K562 (cell line): ENCODE measurements around the gene TBX3. TPM values are rescaled to one million over a fixed set of nuclear protein-coding genes. Genes with fewer than 3 reads are reported as not detected.

Source experiments
- ARHGAP35 ChIP-seq: fragments of 450-650 bp; IDR thresholded peaks from 2 replicates; pipeline ENCODE4 v1.6.1; 2018; ENCODE audit not compliant: partially characterized antibody
- CTBP1 ChIP-seq: fragments of 450-650 bp; IDR thresholded peaks from 2 replicates; pipeline ENCODE4 v1.6.1; 2016; ENCODE audit warnings: borderline replicate concordance
- FOXA3 ChIP-seq, 2 experiments: fragments of 450-650 bp in 1 of 2; sonication (generic) in 1 of 2; formaldehyde crosslinking; IDR thresholded peaks in 1 of 2; conservative IDR thresholded peaks in 1 of 2; 2 replicates each; pipeline versions ENCODE4 v1.4.0 to v1.8.0; 2020 to 2022; ENCODE audit warnings: mild to moderate bottlenecking in 2 of 2, missing genetic modification reagents in 1 of 2
- FOXK2 ChIP-seq, 2 experiments: fragments of 450-650 bp; IDR thresholded peaks in 1 of 2; conservative IDR thresholded peaks in 1 of 2; 2 replicates each; pipeline ENCODE4 v1.6.1; 2016; ENCODE audit warnings: low read depth in 2 of 2, mild to moderate bottlenecking in 1 of 2
- HDGF ChIP-seq: fragments of 450-650 bp; IDR thresholded peaks from 2 replicates; pipeline ENCODE4 v1.6.1; 2016
- JUND ChIP-seq, 2 experiments: IDR thresholded peaks; 2 replicates in 1 of 2; 3 replicates in 1 of 2; pipeline ENCODE4 v1.6.1; 2011; ENCODE audit warnings: borderline replicate concordance in 2 of 2, low read depth in 2 of 2, low read length in 2 of 2, improper control_type of control experiment in 1 of 2, missing biosample characterization in 1 of 2, missing genetic modification characterization in 1 of 2, missing genetic modification reagents in 1 of 2
- POLR2A ChIP-seq: fragments of 450-650 bp; conservative IDR thresholded peaks from 2 replicates; pipeline ENCODE4 v1.6.1; 2016
- RAD21 ChIP-seq, 2 experiments: fragments of 250-450 bp in 1 of 2; fragments of 450-650 bp in 1 of 2; sonication (Bioruptor Pico) in 1 of 2; formaldehyde crosslinking in 1 of 2; IDR thresholded peaks in 1 of 2; conservative IDR thresholded peaks in 1 of 2; 2 replicates each; pipeline versions ENCODE4 v1.4.0 to v1.8.0; 2020 to 2022; ENCODE audit warnings: mild to moderate bottlenecking in 2 of 2, moderate library complexity in 1 of 2
- RBM22 ChIP-seq: fragments of 200-400 bp; formaldehyde crosslinking; IDR thresholded peaks from 2 replicates; pipeline ENCODE4 v1.6.1; 2018; ENCODE audit warnings: low read length, low read depth; ENCODE audit not compliant: poor library complexity, severe bottlenecking
- SIRT6 ChIP-seq: IDR thresholded peaks from one replicate; pipeline ENCODE4 v1.6.1; 2012; ENCODE audit warnings: low read depth, mild to moderate bottlenecking, control low read depth, inconsistent platforms, low read length, moderate library complexity
- TAF1 ChIP-seq: IDR thresholded peaks from 2 replicates; pipeline ENCODE4 v1.6.1; 2011; ENCODE audit warnings: mild to moderate bottlenecking, low read length, moderate library complexity; ENCODE audit not compliant: insufficient read depth, control insufficient read depth, severe bottlenecking; ENCODE audit errors: extremely low read depth
- polyA plus RNA-seq, 8 experiments: library from polyadenylated mRNA; depleted of rRNA in 4 of 8; stranded (reverse) in 5 of 8; unstranded in 3 of 8; fragments of >200 nt; fragmentation: Nextera tagmentation in 2 of 8; fragmentation: Illumina TruSeq in 1 of 8; extraction: Ambion mirVana in 2 of 8; extraction: Trizol in 1 of 8; gene quantifications; 2 replicates each; pipeline versions ENCODE4 v1.2.1 to v1.2.3, GENCODE V29; 2011 to 2014; ENCODE audit warnings: inconsistent platforms in 1 of 8, missing spikeins in 1 of 8
- total RNA-seq, 7 experiments: library from RNA; depleted of rRNA in 6 of 7; stranded (reverse); fragments of >200 nt in 6 of 7; fragmentation: Illumina TruSeq in 2 of 7; extraction: Trizol in 2 of 7; gene quantifications; 2 replicates each; pipeline versions ENCODE4 v1.2.1 to v1.2.3, GENCODE V29; 2011 to 2021; ENCODE audit warnings: low replicate concordance in 1 of 7
- TF ChIP-seq, protein P1 (sequence below): fragments of 450-650 bp; IDR thresholded peaks from 2 replicates; pipeline ENCODE4 v1.6.1; 2016; ENCODE audit warnings: mild to moderate bottlenecking, moderate library complexity
- TF ChIP-seq, protein P2 (sequence below): fragments of 450-650 bp; IDR thresholded peaks from 2 replicates; pipeline ENCODE4 v1.7.0; 2016; ENCODE audit warnings: borderline replicate concordance

Gene TBX3
- total and polyA plus RNA-seq, 9 of the 15 experiments (the other 6 are each of a cell fraction or from before 2014, with no cell fraction given): 0.03 to 0.60 (median 0.19) TPM

DNA sequence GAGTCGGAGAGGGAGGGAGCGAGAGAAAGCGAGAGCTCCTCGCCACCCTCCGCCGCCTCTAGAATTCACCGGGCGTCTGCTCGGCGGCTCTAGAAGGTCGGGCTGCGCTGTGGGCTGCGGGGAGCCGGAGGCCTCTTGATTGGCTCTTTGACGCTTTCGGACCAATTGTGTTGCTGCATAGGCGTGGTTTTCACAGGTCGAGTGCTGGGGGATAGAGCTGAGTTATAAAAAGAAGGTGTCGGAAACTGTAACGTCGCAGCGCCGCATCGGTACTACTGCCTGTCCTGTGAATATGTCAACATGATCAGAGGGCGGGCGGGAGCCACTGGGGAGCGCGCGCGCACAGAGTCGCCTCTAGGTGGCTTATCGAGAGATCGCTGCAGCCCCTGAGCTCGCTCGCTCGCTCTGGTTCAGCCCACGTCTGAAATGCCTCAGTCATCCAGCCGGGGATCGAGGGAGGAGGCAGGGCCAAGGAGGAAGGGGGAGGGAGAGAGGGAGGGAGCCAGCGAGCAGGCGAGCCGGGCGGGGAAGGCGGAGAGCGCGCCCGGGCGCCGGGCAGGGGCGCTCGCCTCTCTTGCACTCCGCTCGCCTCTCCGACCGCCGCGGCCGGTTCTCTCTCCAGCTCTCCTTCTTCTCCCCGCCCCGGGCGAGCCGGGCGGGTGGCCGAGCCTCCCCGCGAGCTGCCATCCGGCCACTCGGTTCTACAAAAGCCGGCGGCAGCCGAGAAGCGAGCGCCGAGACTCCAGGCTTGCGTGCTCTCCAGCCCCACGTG is at the start of gene TBX3 (continued):
- TF ChIP-seq JUND (IDR thresholded peaks at IDR 0.05; ENCODE audit: borderline replicate concordance, low read depth, low read length) (0 out of 2 replicates have a peak, but pooled peaks have one; percentile 5), JUND (tag; IDR thresholded peaks at IDR 0.05; ENCODE audit: borderline replicate concordance, low read depth, low read length) (no peak; the same call in 2 of the 3 replicates), HDGF (no peak), POLR2A (peak; percentile 48; the same call in 1 of the 2 replicates), RBM22 (no peak), TAF1 (peak; percentile 1), FOXK2 (conservative IDR thresholded peaks at IDR 0.05 in 1 of 2, IDR thresholded peaks at IDR 0.05 in 1 of 2; ENCODE audit: low read depth in 2 of 2) (peak; percentile 85 to 90), RAD21 (CRISPR knock-in tag; conservative IDR thresholded peaks at IDR 0.05 in 1 of 2, IDR thresholded peaks at IDR 0.05 in 1 of 2) (peak in 1 of 2 experiments; percentile 27; a peak in 1 of 4 replicates), CTBP1 (peak; percentile 35; the same call in 1 of the 2 replicates), ARHGAP35 (no peak), FOXA3 (CRISPR knock-in tag; conservative IDR thresholded peaks at IDR 0.05 in 1 of 2, IDR thresholded peaks at IDR 0.05 in 1 of 2) (peak in 1 of 2 experiments; percentile 71; a peak in 2 of 4 replicates), SIRT6 (no peak)
- TF ChIP-seq, protein P1, sequence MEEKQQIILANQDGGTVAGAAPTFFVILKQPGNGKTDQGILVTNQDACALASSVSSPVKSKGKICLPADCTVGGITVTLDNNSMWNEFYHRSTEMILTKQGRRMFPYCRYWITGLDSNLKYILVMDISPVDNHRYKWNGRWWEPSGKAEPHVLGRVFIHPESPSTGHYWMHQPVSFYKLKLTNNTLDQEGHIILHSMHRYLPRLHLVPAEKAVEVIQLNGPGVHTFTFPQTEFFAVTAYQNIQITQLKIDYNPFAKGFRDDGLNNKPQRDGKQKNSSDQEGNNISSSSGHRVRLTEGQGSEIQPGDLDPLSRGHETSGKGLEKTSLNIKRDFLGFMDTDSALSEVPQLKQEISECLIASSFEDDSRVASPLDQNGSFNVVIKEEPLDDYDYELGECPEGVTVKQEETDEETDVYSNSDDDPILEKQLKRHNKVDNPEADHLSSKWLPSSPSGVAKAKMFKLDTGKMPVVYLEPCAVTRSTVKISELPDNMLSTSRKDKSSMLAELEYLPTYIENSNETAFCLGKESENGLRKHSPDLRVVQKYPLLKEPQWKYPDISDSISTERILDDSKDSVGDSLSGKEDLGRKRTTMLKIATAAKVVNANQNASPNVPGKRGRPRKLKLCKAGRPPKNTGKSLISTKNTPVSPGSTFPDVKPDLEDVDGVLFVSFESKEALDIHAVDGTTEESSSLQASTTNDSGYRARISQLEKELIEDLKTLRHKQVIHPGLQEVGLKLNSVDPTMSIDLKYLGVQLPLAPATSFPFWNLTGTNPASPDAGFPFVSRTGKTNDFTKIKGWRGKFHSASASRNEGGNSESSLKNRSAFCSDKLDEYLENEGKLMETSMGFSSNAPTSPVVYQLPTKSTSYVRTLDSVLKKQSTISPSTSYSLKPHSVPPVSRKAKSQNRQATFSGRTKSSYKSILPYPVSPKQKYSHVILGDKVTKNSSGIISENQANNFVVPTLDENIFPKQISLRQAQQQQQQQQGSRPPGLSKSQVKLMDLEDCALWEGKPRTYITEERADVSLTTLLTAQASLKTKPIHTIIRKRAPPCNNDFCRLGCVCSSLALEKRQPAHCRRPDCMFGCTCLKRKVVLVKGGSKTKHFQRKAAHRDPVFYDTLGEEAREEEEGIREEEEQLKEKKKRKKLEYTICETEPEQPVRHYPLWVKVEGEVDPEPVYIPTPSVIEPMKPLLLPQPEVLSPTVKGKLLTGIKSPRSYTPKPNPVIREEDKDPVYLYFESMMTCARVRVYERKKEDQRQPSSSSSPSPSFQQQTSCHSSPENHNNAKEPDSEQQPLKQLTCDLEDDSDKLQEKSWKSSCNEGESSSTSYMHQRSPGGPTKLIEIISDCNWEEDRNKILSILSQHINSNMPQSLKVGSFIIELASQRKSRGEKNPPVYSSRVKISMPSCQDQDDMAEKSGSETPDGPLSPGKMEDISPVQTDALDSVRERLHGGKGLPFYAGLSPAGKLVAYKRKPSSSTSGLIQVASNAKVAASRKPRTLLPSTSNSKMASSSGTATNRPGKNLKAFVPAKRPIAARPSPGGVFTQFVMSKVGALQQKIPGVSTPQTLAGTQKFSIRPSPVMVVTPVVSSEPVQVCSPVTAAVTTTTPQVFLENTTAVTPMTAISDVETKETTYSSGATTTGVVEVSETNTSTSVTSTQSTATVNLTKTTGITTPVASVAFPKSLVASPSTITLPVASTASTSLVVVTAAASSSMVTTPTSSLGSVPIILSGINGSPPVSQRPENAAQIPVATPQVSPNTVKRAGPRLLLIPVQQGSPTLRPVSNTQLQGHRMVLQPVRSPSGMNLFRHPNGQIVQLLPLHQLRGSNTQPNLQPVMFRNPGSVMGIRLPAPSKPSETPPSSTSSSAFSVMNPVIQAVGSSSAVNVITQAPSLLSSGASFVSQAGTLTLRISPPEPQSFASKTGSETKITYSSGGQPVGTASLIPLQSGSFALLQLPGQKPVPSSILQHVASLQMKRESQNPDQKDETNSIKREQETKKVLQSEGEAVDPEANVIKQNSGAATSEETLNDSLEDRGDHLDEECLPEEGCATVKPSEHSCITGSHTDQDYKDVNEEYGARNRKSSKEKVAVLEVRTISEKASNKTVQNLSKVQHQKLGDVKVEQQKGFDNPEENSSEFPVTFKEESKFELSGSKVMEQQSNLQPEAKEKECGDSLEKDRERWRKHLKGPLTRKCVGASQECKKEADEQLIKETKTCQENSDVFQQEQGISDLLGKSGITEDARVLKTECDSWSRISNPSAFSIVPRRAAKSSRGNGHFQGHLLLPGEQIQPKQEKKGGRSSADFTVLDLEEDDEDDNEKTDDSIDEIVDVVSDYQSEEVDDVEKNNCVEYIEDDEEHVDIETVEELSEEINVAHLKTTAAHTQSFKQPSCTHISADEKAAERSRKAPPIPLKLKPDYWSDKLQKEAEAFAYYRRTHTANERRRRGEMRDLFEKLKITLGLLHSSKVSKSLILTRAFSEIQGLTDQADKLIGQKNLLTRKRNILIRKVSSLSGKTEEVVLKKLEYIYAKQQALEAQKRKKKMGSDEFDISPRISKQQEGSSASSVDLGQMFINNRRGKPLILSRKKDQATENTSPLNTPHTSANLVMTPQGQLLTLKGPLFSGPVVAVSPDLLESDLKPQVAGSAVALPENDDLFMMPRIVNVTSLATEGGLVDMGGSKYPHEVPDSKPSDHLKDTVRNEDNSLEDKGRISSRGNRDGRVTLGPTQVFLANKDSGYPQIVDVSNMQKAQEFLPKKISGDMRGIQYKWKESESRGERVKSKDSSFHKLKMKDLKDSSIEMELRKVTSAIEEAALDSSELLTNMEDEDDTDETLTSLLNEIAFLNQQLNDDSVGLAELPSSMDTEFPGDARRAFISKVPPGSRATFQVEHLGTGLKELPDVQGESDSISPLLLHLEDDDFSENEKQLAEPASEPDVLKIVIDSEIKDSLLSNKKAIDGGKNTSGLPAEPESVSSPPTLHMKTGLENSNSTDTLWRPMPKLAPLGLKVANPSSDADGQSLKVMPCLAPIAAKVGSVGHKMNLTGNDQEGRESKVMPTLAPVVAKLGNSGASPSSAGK: peak; percentile 10
- TF ChIP-seq, protein P2, sequence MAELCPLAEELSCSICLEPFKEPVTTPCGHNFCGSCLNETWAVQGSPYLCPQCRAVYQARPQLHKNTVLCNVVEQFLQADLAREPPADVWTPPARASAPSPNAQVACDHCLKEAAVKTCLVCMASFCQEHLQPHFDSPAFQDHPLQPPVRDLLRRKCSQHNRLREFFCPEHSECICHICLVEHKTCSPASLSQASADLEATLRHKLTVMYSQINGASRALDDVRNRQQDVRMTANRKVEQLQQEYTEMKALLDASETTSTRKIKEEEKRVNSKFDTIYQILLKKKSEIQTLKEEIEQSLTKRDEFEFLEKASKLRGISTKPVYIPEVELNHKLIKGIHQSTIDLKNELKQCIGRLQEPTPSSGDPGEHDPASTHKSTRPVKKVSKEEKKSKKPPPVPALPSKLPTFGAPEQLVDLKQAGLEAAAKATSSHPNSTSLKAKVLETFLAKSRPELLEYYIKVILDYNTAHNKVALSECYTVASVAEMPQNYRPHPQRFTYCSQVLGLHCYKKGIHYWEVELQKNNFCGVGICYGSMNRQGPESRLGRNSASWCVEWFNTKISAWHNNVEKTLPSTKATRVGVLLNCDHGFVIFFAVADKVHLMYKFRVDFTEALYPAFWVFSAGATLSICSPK: no peak
